Right lobe of liver (tissue), 6 donors: ENCODE results near the gene TMEM63C. TPM values are rescaled to one million over a fixed set of nuclear protein-coding genes. Genes with fewer than 3 reads are reported as not detected.

Experiments
- ATAC-seq, 4 donors: fragments of 200-7000 bp; cut with Tn5 transposase; one replicate each; pipeline ENCODE4 v1.9.1; 2020; ENCODE audit warnings: mild to moderate bottlenecking in 4 of 4, moderate library complexity in 4 of 4
- DNase-seq, 3 donors: peaks; one replicate each; pipeline ENCODE4 v3.0.0-alpha.2; 2020
- H3K27ac ChIP-seq, 3 donors: fragments of 200-600 bp; one replicate each; pipeline ENCODE4 v1.8.0; 2022
- H3K27me3 ChIP-seq, 2 donors: fragments of 200-600 bp; one replicate each; pipeline ENCODE4 v1.8.0; 2022
- H3K36me3 ChIP-seq, 4 donors: fragments of 200-600 bp; sonication (generic) in 1 of 4; one replicate each; pipeline versions ENCODE4 v1.5.1 to v1.8.0; 2017 to 2022; ENCODE audit warnings: control low read depth in 1 of 4
- H3K4me1 ChIP-seq, 4 donors: fragments of 200-600 bp; sonication (generic) in 1 of 4; one replicate each; pipeline versions ENCODE4 v1.5.1 to v1.8.0; 2017 to 2022; ENCODE audit warnings: control low read depth in 1 of 4
- H3K4me3 ChIP-seq, 3 donors: fragments of 200-600 bp; one replicate each; pipeline ENCODE4 v1.8.0; 2022
- H3K9me3 ChIP-seq, 4 donors: fragments of 200-600 bp; sonication (generic) in 1 of 4; one replicate each; pipeline versions ENCODE4 v1.5.1 to v1.8.0; 2017 to 2022; ENCODE audit warnings: control low read depth in 1 of 4
- POLR2A ChIP-seq: fragments of 450-650 bp; IDR thresholded peaks from one replicate; pipeline ENCODE4 v1.6.1; 2017; ENCODE audit warnings: antibody characterized with exemption, mild to moderate bottlenecking
- WGBS: methylation state at CpG from one replicate; pipeline ENCODE4 v1.1.6; 2018; ENCODE audit warnings: low coverage, low lambda C conversion rate; ENCODE audit not compliant: insufficient coverage; ENCODE audit errors: missing lambda C conversion rate; 5-methylcytosine and 5-hydroxymethylcytosine counted together
- intact Hi-C, 2 donors: fragments of 100-400 bp; cut with DNase I; formaldehyde crosslinking; loops; one replicate each; pipeline versions ENCODE4 v1.11.2 to v1.14.1; 2022
- total RNA-seq, 6 experiments: library from RNA; depleted of rRNA in 2 of 6; stranded (reverse); fragments of >200 nt in 2 of 6; fragmentation: NEBNext Ultra II Directional in 3 of 6; extraction: Animal tissue kit (Norgen Biotek cat#: 25700) in 3 of 6; gene quantifications; one replicate each; pipeline versions ENCODE4 v1.1.0 to v1.2.4, GENCODE V29; 2016 to 2023
- TF ChIP-seq, protein P1 (sequence below), 4 donors: fragments of 200-600 bp in 3 of 4; fragments of 450-650 bp in 1 of 4; IDR thresholded peaks; one replicate each; pipeline versions ENCODE4 v1.5.1 to v1.8.0; 2016 to 2022; ENCODE audit warnings: antibody characterized with exemption in 4 of 4, mild to moderate bottlenecking in 2 of 4
- donor health status: DM: no; HTN: yes; CAD: no.
- donor health status: DM: no; HTN: no; CAD: no.
- donor health status: DM: no; HTN: no; CAD: no.
- donor health status: DM: no; HTN: yes; CAD: no.
- donor health status: DM: no; HTN: yes; CAD: no.

Gene TMEM63C
- total RNA-seq, 6 experiments from 2014 or later, result 0.07 to 0.82 (median 0.15) TPM; not detected in 2

DNA sequence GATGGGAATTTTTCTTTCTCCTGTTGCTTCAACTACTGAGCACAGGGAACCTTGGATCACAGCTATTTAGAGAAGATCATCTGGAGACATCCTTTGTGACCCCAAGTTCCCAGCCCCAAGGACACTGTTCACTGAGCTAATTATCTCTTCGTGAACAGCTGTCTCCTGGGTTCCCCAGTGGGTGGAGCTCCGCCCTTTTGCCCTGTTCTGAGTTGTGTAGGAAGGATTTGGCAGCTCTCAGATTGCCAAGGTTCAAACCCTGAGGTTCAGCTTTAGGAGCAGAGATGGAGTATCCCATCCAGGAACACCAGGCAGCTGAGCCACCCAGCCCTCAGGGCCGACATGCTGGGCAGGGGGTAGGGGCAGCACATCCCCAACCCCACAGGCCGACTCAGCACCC is 57.4 kb downstream of the TMEM63C start:
- Histone ChIP-seq H3K4me3 (no peak overlapping the region), H3K27ac (no peak overlapping the region), H3K36me3 (no peaks in the 10 kb centered on the region), H3K9me3 (no peaks in the 10 kb centered on the region), H3K4me1 (no peaks in the 10 kb centered on the region), H3K27me3 (no peaks in the 10 kb centered on the region)
- TF ChIP-seq, protein P1, sequence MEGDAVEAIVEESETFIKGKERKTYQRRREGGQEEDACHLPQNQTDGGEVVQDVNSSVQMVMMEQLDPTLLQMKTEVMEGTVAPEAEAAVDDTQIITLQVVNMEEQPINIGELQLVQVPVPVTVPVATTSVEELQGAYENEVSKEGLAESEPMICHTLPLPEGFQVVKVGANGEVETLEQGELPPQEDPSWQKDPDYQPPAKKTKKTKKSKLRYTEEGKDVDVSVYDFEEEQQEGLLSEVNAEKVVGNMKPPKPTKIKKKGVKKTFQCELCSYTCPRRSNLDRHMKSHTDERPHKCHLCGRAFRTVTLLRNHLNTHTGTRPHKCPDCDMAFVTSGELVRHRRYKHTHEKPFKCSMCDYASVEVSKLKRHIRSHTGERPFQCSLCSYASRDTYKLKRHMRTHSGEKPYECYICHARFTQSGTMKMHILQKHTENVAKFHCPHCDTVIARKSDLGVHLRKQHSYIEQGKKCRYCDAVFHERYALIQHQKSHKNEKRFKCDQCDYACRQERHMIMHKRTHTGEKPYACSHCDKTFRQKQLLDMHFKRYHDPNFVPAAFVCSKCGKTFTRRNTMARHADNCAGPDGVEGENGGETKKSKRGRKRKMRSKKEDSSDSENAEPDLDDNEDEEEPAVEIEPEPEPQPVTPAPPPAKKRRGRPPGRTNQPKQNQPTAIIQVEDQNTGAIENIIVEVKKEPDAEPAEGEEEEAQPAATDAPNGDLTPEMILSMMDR (IDR thresholded peaks at IDR 0.05), result no peak
- WGBS, result 40% methylated on average over 1 of the region's 4 CpGs
- intact Hi-C loops, result no loop called here
- ATAC-seq (no peak), DNase-seq (no peak)

DNA sequence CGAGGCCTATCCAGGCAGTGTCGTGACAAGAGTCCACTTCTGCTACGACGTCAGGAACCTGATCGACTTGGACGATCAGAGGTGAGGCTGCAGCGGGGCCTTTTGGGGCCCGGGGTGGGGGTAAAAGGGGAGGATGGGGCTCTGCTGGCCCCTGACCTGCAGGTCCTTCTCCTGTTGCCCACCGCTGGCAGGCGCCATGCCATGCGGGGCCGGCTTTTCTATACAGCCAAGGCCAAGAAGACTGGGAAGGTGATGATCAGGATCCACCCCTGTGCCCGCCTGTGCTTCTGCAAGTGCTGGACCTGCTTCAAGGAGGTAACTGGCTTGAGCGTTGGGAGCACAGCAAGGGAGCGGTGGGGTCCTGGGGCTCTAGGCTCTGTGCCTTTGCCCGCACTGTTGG is 57.8 kb downstream of the TMEM63C start:
- Histone ChIP-seq H3K27me3 (no peaks in the 10 kb centered on the region), H3K4me3 (no peak overlapping the region), H3K36me3 (no peaks in the 10 kb centered on the region), H3K27ac (no peak overlapping the region), H3K4me1 (no peaks in the 10 kb centered on the region), H3K9me3 (no peaks in the 10 kb centered on the region)
- no peak for ATAC-seq
- intact Hi-C loops, result no loop called here
- no CpG with 5 or more reads among the region's 16 CpGs for WGBS
- DNase-seq, result no peak
- TF ChIP-seq, protein P1 (IDR thresholded peaks at IDR 0.05), result no peak
- no peak for TF ChIP-seq POLR2A

- TF ChIP-seq, protein P1 (IDR thresholded peaks at IDR 0.05), result no peak
- TF ChIP-seq POLR2A, result no peak
- WGBS, result 34% methylated on average over 3 of the region's 15 CpGs
- no peaks in the 10 kb centered on the region for H3K36me3 ChIP-seq
- H3K4me3 ChIP-seq, result no peak overlapping the region
- no peaks in the 10 kb centered on the region for H3K27me3 ChIP-seq
- no peak for ATAC-seq
- H3K4me1 ChIP-seq, result no peaks in the 10 kb centered on the region
- H3K27ac ChIP-seq, result no peak overlapping the region
- intact Hi-C loops, result no loop called here
- no peak for DNase-seq
- no peaks in the 10 kb centered on the region for H3K9me3 ChIP-seq
Observed at GRCh38 chr14:77240336-77240915, 58.8 kb downstream of the TMEM63C start.

GRCh38 chr14:77241955-77242354 is 60.4 kb downstream of the TMEM63C start:
- no peak overlapping the region for H3K4me3 ChIP-seq
- H3K36me3 ChIP-seq, result no peaks in the 10 kb centered on the region
- DNase-seq (no peak), ATAC-seq (no peak)
- WGBS, result 75% methylated on average over 1 of the region's 2 CpGs
- no peaks in the 10 kb centered on the region for H3K4me1 ChIP-seq
- H3K9me3 ChIP-seq, result no peaks in the 10 kb centered on the region
- intact Hi-C loops, result no loop called here
- H3K27me3 ChIP-seq, result no peaks in the 10 kb centered on the region
- no peak overlapping the region for H3K27ac ChIP-seq
- no peak for TF ChIP-seq POLR2A
- TF ChIP-seq, protein P1 (IDR thresholded peaks at IDR 0.05), result no peak

GRCh38 chr14:77242752-77243151 is 61.2 kb downstream of the TMEM63C start:
- ATAC-seq (no peak), DNase-seq (no peak)
- Histone ChIP-seq H3K4me1 (no peaks in the 10 kb centered on the region), H3K4me3 (no peak overlapping the region), H3K27ac (no peak overlapping the region), H3K36me3 (no peaks in the 10 kb centered on the region), H3K9me3 (no peaks in the 10 kb centered on the region), H3K27me3 (no peaks in the 10 kb centered on the region)
- intact Hi-C loops, result no loop called here
- WGBS, result 62% methylated on average over 12 of the region's 12 CpGs
- no peak for TF ChIP-seq POLR2A
- TF ChIP-seq, protein P1 (IDR thresholded peaks at IDR 0.05), result no peak
